Colon (tissue), 2 donors: Measurements from ENCODE around the gene GALNT7.
"Not testable (repeated sequence)": the region's sequence is repeated elsewhere in the genome, so short reads cannot be mapped to it uniquely, and the experiment has no call there.

ENCODE experiments used
- FAIRE-seq: peaks from 2 replicates; lab custom pipeline; 2012; peaks lifted over from hg19 to GRCh38; lab: Jason Lieb, UNC
- donor health status: control.
- donor health status: control.

Gene GALNT7

GRCh38 chr4:173168396-173169177, at the start of gene GALNT7:
Gene GALNT7, plus strand, starts transcription at chr4:173168811. Its CDS starts 25 bp downstream, at chr4:173168836.
- no peak for FAIRE-seq

GRCh38 chr4:173118819-173119218, 49.8 kb upstream of the GALNT7 start:
- FAIRE-seq: not testable (repeated sequence)

- FAIRE-seq: no peak
Measured at GRCh38 chr4:173119818-173120217, 48.8 kb upstream of the GALNT7 start.

- FAIRE-seq: no peak
Measured at GRCh38 chr4:173121076-173121561, 47.5 kb upstream of the GALNT7 start.

GRCh38 chr4:173124209-173124865, 44.3 kb upstream of the GALNT7 start:
- no peak for FAIRE-seq

- no peak for FAIRE-seq
Measured at GRCh38 chr4:173125216-173125812, 43.3 kb upstream of the GALNT7 start.

GRCh38 chr4:173128199-173128890, 40.3 kb upstream of the GALNT7 start:
- no peak for FAIRE-seq

GRCh38 chr4:173130687-173131086, 37.9 kb upstream of the GALNT7 start:
- no peak for FAIRE-seq

GRCh38 chr4:173134426-173134825, 34.2 kb upstream of the GALNT7 start:
- no peak for FAIRE-seq

GRCh38 chr4:173135241-173135847, 33.3 kb upstream of the GALNT7 start:
- FAIRE-seq: no peak

GRCh38 chr4:173138624-173139023, 30.0 kb upstream of the GALNT7 start:
- no peak for FAIRE-seq

GRCh38 chr4:173139561-173139960, 29.1 kb upstream of the GALNT7 start:
- no peak for FAIRE-seq

GRCh38 chr4:173145131-173145530, 23.5 kb upstream of the GALNT7 start:
- no peak for FAIRE-seq

- no peak for FAIRE-seq
Measured at GRCh38 chr4:173146456-173146855, 22.2 kb upstream of the GALNT7 start.

- FAIRE-seq: no peak
Measured at GRCh38 chr4:173151496-173151895, 17.1 kb upstream of the GALNT7 start.

- no peak for FAIRE-seq
Measured at GRCh38 chr4:173152104-173152503, 16.5 kb upstream of the GALNT7 start.

GRCh38 chr4:173153445-173153844, 15.2 kb upstream of the GALNT7 start:
- FAIRE-seq: no peak

- FAIRE-seq: no peak
Measured at GRCh38 chr4:173159791-173160190, 8.8 kb upstream of the GALNT7 start.

- no peak for FAIRE-seq
Measured at GRCh38 chr4:173160871-173161270, 7.7 kb upstream of the GALNT7 start.

- FAIRE-seq: no peak
Measured at GRCh38 chr4:173161311-173161710, 7.3 kb upstream of the GALNT7 start.

GRCh38 chr4:173165706-173166105, 2.9 kb upstream of the GALNT7 start:
- no peak for FAIRE-seq

GRCh38 chr4:173166491-173166890, 2.1 kb upstream of the GALNT7 start:
- FAIRE-seq: no peak
